HCT116 (cell line): Measurements from ENCODE around the gene AKAP5. TPM values are rescaled to one million over a fixed set of nuclear protein-coding genes. Genes with fewer than 3 reads are reported as not detected.

ENCODE experiments used
- ATAC-seq: fragments of 200-7000 bp; cut with Tn5 transposase; 2 replicates; pipeline ENCODE4 v1.9.1; 2020; ENCODE audit warnings: mild to moderate bottlenecking, moderate library complexity
- BruUV-seq: library from RNA; stranded (reverse); fragments of 400-500 nt; replicated peaks from 2 replicates; lab custom pipeline; 2021; lab: Mats Ljungman, UMichigan
- CTCF ChIA-PET: fragments of 300-600 bp; sonication (Branson Sonifier 250); formaldehyde crosslinking; loops from one replicate; lab custom pipeline; 2021; ENCODE audit warnings: antibody characterized with exemption; lab: Charles Lee
- POLR2A ChIA-PET: fragments of 300-600, 350-600 bp; sonication (Branson Sonifier 250); formaldehyde crosslinking; loops from one replicate; lab custom pipeline; 2021; ENCODE audit warnings: antibody characterized with exemption; lab: Charles Lee
- RAD21 ChIA-PET, 2 experiments: fragments of 300-600 bp; sonication (Branson Sonifier 250); formaldehyde crosslinking; loops; one replicate each; lab custom pipeline; 2023; ENCODE audit warnings: low total read pairs in 2 of 2; ENCODE audit not compliant: uncharacterized antibody in 2 of 2, unreplicated experiment in 2 of 2, low non-redundant PET in 1 of 2; lab: Charles Lee
- DNase-seq: peaks from one replicate; pipeline ENCODE4 v3.0.0-alpha.2; 2010; ENCODE audit warnings: low read depth, low spot score
- H2AFZ ChIP-seq: fragments of 200-600 bp; shearing (Covaris generic), sonication (generic); 2 replicates; pipeline ENCODE4 v1.6.1; 2017; ENCODE audit warnings: low read depth, mixed run types, mixed read lengths, antibody characterized with exemption, low read length; ENCODE audit not compliant: poor library complexity, severe bottlenecking
- H3K27ac ChIP-seq: 2 replicates; pipeline ENCODE4 v1.5.1; 2012; ENCODE audit warnings: low read depth, low read length
- H3K27me3 ChIP-seq: fragments of 200-600 bp; sonication (generic); 2 replicates; pipeline ENCODE4 v1.6.1; 2016; ENCODE audit warnings: mixed run types, low read length, mixed read lengths; ENCODE audit not compliant: insufficient read depth
- H3K36me3 ChIP-seq, 2 experiments: fragments of 200-500 bp in 1 of 2; fragments of 200-600 bp in 1 of 2; sonication (Bioruptor generic) in 1 of 2; sonication (generic) in 1 of 2; 2 replicates each; pipeline versions ENCODE4 v1.5.1 to v1.6.1; 2014 to 2016; ENCODE audit warnings: low read length in 2 of 2, inconsistent platforms in 1 of 2, mixed read lengths in 1 of 2, mixed run types in 1 of 2; ENCODE audit not compliant: insufficient read depth in 2 of 2, control insufficient read depth in 1 of 2
- H3K4me1 ChIP-seq, 2 experiments: fragments of 200-600 bp in 1 of 2; sonication (generic) in 1 of 2; 2 replicates each; pipeline versions ENCODE4 v1.5.1 to v1.6.1; 2012 to 2017; ENCODE audit warnings: low read length in 2 of 2, inconsistent platforms in 1 of 2, mild to moderate bottlenecking in 1 of 2, mixed read lengths in 1 of 2, mixed run types in 1 of 2, moderate library complexity in 1 of 2; ENCODE audit not compliant: insufficient read depth in 2 of 2, control insufficient read depth in 1 of 2
- H3K4me2 ChIP-seq: fragments of 200-600 bp; sonication (generic); 2 replicates; pipeline ENCODE4 v1.6.1; 2017; ENCODE audit warnings: mixed run types, low read length, mixed read lengths
- H3K4me3 ChIP-seq, 2 experiments: fragments of 200-600 bp in 1 of 2; sonication (generic) in 1 of 2; replicated peaks in 1 of 2; 2 replicates each; pipeline ENCODE4 v1.5.1; 2011 to 2016; ENCODE audit warnings: low read length in 2 of 2, control low read depth in 1 of 2, low read depth in 1 of 2, mild to moderate bottlenecking in 1 of 2, mixed read lengths in 1 of 2, mixed run types in 1 of 2
- H3K79me2 ChIP-seq: fragments of 200-600 bp; sonication (generic); 2 replicates; pipeline ENCODE4 v1.6.1; 2017; ENCODE audit warnings: mild to moderate bottlenecking, mixed run types, low read length, moderate library complexity, mixed read lengths; ENCODE audit not compliant: insufficient read depth
- H3K9ac ChIP-seq: fragments of 200-600 bp; sonication (generic); 2 replicates; pipeline ENCODE4 v1.6.1; 2016; ENCODE audit warnings: low read length, mixed read lengths
- H3K9me2 ChIP-seq: fragments of 200-600 bp; sonication (generic), shearing (Covaris generic); 2 replicates; pipeline ENCODE4 v1.6.1; 2017; ENCODE audit warnings: mixed run types, mild to moderate bottlenecking, moderate library complexity; ENCODE audit not compliant: insufficient read depth
- H3K9me3 ChIP-seq, 2 experiments: fragments of 200-500 bp in 1 of 2; fragments of 200-600 bp in 1 of 2; sonication (Bioruptor generic) in 1 of 2; sonication (generic) in 1 of 2; 2 replicates each; pipeline ENCODE4 v1.6.1; 2014 to 2017; ENCODE audit warnings: low read length in 2 of 2, mixed read lengths in 2 of 2, inconsistent platforms in 1 of 2, low read depth in 1 of 2, mild to moderate bottlenecking in 1 of 2, mixed run types in 1 of 2, moderate library complexity in 1 of 2; ENCODE audit not compliant: control insufficient read depth in 1 of 2, insufficient read depth in 1 of 2
- H4K20me1 ChIP-seq: fragments of 200-600 bp; sonication (generic), shearing (Covaris generic); 2 replicates; pipeline ENCODE4 v1.6.1; 2017; ENCODE audit warnings: mixed run types, mild to moderate bottlenecking, moderate library complexity; ENCODE audit not compliant: insufficient read depth
- EGR1 ChIP-seq: IDR thresholded peaks from 2 replicates; pipeline ENCODE4 v1.6.1; 2012; ENCODE audit warnings: low read depth
- EZH2phosphoT487 ChIP-seq: fragments of 200-600 bp; IDR thresholded peaks from 2 replicates; pipeline ENCODE4 v1.6.1; 2018; ENCODE audit warnings: antibody characterized with exemption, borderline replicate concordance
- FOSL1 ChIP-seq: IDR thresholded peaks from 2 replicates; pipeline ENCODE4 v1.6.1; 2012; ENCODE audit warnings: low read depth
- JUND ChIP-seq: IDR thresholded peaks from 2 replicates; pipeline ENCODE4 v1.6.1; 2012
- POLR2A ChIP-seq: IDR thresholded peaks from 2 replicates; pipeline ENCODE4 v1.7.0; 2011; ENCODE audit warnings: borderline replicate concordance; ENCODE audit not compliant: insufficient read depth, insufficient read length; ENCODE audit errors: extremely low read depth
- RAD21 ChIP-seq: IDR thresholded peaks from 2 replicates; pipeline ENCODE4 v1.6.1; 2012; ENCODE audit warnings: low read depth, mild to moderate bottlenecking
- SP1 ChIP-seq: IDR thresholded peaks from 2 replicates; pipeline ENCODE4 v1.6.1; 2012; ENCODE audit warnings: low read depth
- SRF ChIP-seq: IDR thresholded peaks from 2 replicates; pipeline ENCODE4 v1.6.1; 2012; ENCODE audit warnings: low read depth
- TCF7L2 ChIP-seq: IDR thresholded peaks from 2 replicates; pipeline ENCODE4 v1.7.0; 2011; ENCODE audit warnings: borderline replicate concordance, inconsistent platforms; ENCODE audit not compliant: insufficient read depth, insufficient read length; ENCODE audit errors: extremely low read depth
- YY1 ChIP-seq: IDR thresholded peaks from 2 replicates; pipeline ENCODE4 v1.6.1; 2011; ENCODE audit warnings: low read length, low read depth, moderate library complexity, mild to moderate bottlenecking; ENCODE audit not compliant: insufficient replicate concordance; ENCODE audit errors: extremely low read depth
- ZFX ChIP-seq: fragments of 450-650 bp; IDR thresholded peaks from 2 replicates; pipeline ENCODE4 v1.6.1; 2017
- ZNF274 ChIP-seq: fragments of 200-500 bp; sonication (Bioruptor generic); IDR thresholded peaks from 2 replicates; pipeline ENCODE4 v1.6.1; 2014; ENCODE audit warnings: mild to moderate bottlenecking, low read depth, low read length, inconsistent platforms
- intact Hi-C: fragments of 100-400 bp; cut with micrococcal nuclease; formaldehyde crosslinking; loops from 2 replicates; pipeline ENCODE4 v1.10.0; 2022
- total RNA-seq: library from RNA; stranded (reverse); gene quantifications from one replicate; pipeline ENCODE4 v1.2.1, GENCODE V29; 2021; ENCODE audit not compliant: unreplicated experiment
- TF ChIP-seq, protein P1 (sequence below): IDR thresholded peaks from 2 replicates; pipeline ENCODE4 v1.6.1; 2012
- TF ChIP-seq, protein P2 (sequence below), 3 experiments: fragments of 200-600 bp in 1 of 3; sonication (generic) in 1 of 3; IDR thresholded peaks in 2 of 3; conservative IDR thresholded peaks in 1 of 3; 2 replicates each; pipeline ENCODE4 v1.5.1; 2012 to 2017; ENCODE audit warnings: low read depth in 2 of 3, low read length in 2 of 3, antibody characterized with exemption in 1 of 3, borderline replicate concordance in 1 of 3, control low read depth in 1 of 3, mild to moderate bottlenecking in 1 of 3, mixed read lengths in 1 of 3, mixed run types in 1 of 3, moderate library complexity in 1 of 3; ENCODE audit not compliant: insufficient read depth in 1 of 3

The AKAP5 gene
- total RNA-seq, 1 experiment from 2014 or later, result 0.54 TPM

DNA sequence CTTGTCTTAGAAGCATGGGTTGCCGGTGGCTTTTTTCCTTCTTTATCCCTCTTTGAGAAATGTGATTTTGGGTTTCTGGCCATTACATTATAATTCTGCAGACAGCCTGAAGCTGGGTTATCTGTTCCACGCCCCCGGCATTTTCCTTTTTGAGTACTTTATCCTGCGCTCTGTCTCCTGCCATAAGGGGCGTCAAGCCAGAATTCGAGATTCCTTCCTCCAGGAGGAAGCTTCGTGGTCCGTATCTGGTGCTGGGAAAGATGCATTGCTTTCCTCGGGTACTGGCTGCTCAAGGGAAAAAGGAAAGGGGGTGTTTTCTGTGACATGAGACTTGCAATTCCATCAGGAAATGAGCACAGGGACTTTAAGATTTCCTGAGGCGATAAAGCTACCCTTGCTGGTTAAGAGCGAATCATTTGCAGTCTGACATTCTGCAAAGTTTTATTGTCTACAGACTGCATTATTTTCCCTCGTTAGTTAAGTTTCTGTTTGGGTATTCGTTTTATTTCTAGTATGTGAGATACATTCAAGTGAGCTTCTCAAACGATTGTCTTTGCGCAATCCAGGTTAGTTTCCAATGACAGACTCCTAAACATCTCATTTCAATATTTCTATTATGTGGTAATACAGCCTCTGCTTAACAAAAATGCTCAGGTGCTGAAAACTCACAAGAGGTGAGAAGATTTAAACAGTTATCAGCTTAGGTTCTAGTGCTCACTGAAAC is 694 bp downstream of the AKAP5 start:
- no TSS peak for BruUV-seq
- Histone ChIP-seq H3K36me3 (peaks cover 0 to 2% of the 10 kb centered on the region in 2 experiments; a peak in 1 of 4 replicates), H3K9ac (no peak overlapping the region), H3K27me3 (no peaks in the 10 kb centered on the region), H3K4me1 (peaks cover 0 to 4% of the 10 kb centered on the region in 2 experiments; a peak in 1 of 4 replicates), H3K4me3 (no peak overlapping the region), H3K9me2 (no peaks in the 10 kb centered on the region), H3K79me2 (no peaks in the 10 kb centered on the region), H3K27ac (no peak overlapping the region), H2AFZ (no peak overlapping the region), H3K4me2 (peak overlapping the region; percentile 42), H4K20me1 (no peaks in the 10 kb centered on the region), H3K9me3 (no peaks in the 10 kb centered on the region)
- intact Hi-C loops, result no loop called here
- POLR2A ChIA-PET, result no interaction called here
- CTCF ChIA-PET, result no interaction called here
- RAD21 ChIA-PET, result no interaction called here
- ATAC-seq, result no peak
- DNase-seq, result no peak
- TF ChIP-seq, protein P1, sequence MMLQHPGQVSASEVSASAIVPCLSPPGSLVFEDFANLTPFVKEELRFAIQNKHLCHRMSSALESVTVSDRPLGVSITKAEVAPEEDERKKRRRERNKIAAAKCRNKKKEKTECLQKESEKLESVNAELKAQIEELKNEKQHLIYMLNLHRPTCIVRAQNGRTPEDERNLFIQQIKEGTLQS, result no peak
- TF ChIP-seq FOSL1 (no peak), ZNF274 (no peak), ZFX (no peak), YY1 (no peak), JUND (no peak), SRF (no peak), POLR2A (no peak), EZH2phosphoT487 (no peak), SP1 (no peak), RAD21 (no peak), EGR1 (no peak), TCF7L2 (no peak)
- TF ChIP-seq, protein P2, sequence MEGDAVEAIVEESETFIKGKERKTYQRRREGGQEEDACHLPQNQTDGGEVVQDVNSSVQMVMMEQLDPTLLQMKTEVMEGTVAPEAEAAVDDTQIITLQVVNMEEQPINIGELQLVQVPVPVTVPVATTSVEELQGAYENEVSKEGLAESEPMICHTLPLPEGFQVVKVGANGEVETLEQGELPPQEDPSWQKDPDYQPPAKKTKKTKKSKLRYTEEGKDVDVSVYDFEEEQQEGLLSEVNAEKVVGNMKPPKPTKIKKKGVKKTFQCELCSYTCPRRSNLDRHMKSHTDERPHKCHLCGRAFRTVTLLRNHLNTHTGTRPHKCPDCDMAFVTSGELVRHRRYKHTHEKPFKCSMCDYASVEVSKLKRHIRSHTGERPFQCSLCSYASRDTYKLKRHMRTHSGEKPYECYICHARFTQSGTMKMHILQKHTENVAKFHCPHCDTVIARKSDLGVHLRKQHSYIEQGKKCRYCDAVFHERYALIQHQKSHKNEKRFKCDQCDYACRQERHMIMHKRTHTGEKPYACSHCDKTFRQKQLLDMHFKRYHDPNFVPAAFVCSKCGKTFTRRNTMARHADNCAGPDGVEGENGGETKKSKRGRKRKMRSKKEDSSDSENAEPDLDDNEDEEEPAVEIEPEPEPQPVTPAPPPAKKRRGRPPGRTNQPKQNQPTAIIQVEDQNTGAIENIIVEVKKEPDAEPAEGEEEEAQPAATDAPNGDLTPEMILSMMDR (IDR thresholded peaks at IDR 0.05 in 2 of 3, conservative IDR thresholded peaks at IDR 0.05 in 1 of 3; ENCODE audit: borderline replicate concordance in 1 of 3, insufficient read depth in 1 of 3, low read depth in 2 of 3, low read length in 2 of 3), result no peak
